Measurements from ENCODE around the gene PML. TPM values are rescaled to one million over a fixed set of nuclear protein-coding genes. Genes with fewer than 3 reads are reported as not detected.

PML gene
- total RNA-seq, 1 experiment from 2014 or later: 24.6 TPM

DNA sequence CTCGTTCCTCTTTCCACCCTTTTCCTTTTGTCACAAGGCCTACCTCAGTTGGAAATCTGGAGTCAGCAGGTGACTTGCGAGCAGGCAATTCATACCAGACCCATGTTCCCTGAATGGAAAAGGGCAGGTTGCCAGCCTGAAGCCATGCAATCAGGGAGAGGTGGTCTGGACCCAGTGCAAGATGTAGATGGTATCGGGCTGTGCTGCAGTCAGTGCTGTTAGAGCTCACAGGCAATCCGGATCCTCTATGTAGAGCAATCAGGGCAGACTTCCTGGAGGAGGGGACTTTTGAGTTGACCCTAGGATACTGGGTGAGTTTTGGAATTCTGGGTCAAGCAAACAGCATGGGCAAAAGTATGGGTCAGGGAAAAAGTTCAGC lies 49.4 kb upstream of the PML start:
- Histone ChIP-seq H3T11ph (ENCODE audit: low read length) (no peak overlapping the region), H2AK5ac (ENCODE audit: insufficient read length, low read length) (no peak overlapping the region), H2BK5ac (ENCODE audit: insufficient read length, low read length) (no peak overlapping the region), H3K18ac (ENCODE audit: insufficient read length, low read depth, low read length) (no peak overlapping the region), H3K79me1 (ENCODE audit: insufficient read depth, low read depth, low read length, poor library complexity, severe bottlenecking) (no peaks in the 10 kb centered on the region), H3K14ac (ENCODE audit: insufficient read depth, low read length) (no peak overlapping the region), H4K91ac (ENCODE audit: insufficient read length, low read depth, low read length) (no peak overlapping the region), H4K8ac (replicated peaks; ENCODE audit: insufficient read length, low read depth, low read length) (no peak overlapping the region), H3K56ac (ENCODE audit: insufficient read length, low read depth, low read length) (no peak overlapping the region), H3K79me2 (ENCODE audit: insufficient read depth, low read length) (no peaks in the 10 kb centered on the region), H2AFZ (ENCODE audit: low read length) (no peak overlapping the region), H2BK12ac (ENCODE audit: insufficient read length, low read depth, low read length) (no peak overlapping the region), H3K9ac (ENCODE audit: extremely low read depth, insufficient read length, low read length) (no peak overlapping the region), H2BK120ac (ENCODE audit: low read depth, low read length, poor library complexity, severe bottlenecking) (no peak overlapping the region), H3K4me1 (ENCODE audit: insufficient read depth, low read length) (no peaks in the 10 kb centered on the region), H2BK20ac (ENCODE audit: low read depth, low read length, poor library complexity, severe bottlenecking) (no peak overlapping the region), H3K27ac (ENCODE audit: insufficient read length, low read depth, low read length) (no peak overlapping the region), H3K9me3 (ENCODE audit: control insufficient read depth, low read depth, low read length) (no peaks in the 10 kb centered on the region), H2BK15ac (ENCODE audit: low read depth, low read length) (no peak overlapping the region), H3K4me2 (ENCODE audit: insufficient read depth, insufficient read length, low read length) (no peak overlapping the region), H3K4ac (ENCODE audit: low read depth, low read length) (no peak overlapping the region), H4K20me1 (ENCODE audit: control insufficient read depth, insufficient read depth, insufficient read length) (no peaks in the 10 kb centered on the region), H4K5ac (ENCODE audit: insufficient read length, low read depth, low read length) (no peak overlapping the region), H3K23me2 (ENCODE audit: insufficient read length, low read depth, low read length, poor library complexity, severe bottlenecking) (no peaks in the 10 kb centered on the region), H3K27me3 (ENCODE audit: insufficient read depth, low read length) (no peaks in the 10 kb centered on the region), H3K23ac (ENCODE audit: insufficient read length, low read depth, low read length) (no peak overlapping the region)
- Mint-ChIP-seq H3K36me3 (ENCODE audit: insufficient read depth in 1 of 3, low read depth in 3 of 3) (no peaks in the 10 kb centered on the region; a peak in 1 of 7 replicates), H3K4me1 (peaks cover 2% of the 10 kb centered on the region in 2 experiments; a peak in 2 of 4 replicates), H3K27me3 (ENCODE audit: low read depth) (peaks cover 9% of the 10 kb centered on the region), H3K4me3 (no peak overlapping the region), H3K27ac (no peak overlapping the region; a peak in 1 of 7 replicates), H3K9me3 (no peaks in the 10 kb centered on the region)
- DNase-seq: no peak
- TF ChIP-seq, protein P1, sequence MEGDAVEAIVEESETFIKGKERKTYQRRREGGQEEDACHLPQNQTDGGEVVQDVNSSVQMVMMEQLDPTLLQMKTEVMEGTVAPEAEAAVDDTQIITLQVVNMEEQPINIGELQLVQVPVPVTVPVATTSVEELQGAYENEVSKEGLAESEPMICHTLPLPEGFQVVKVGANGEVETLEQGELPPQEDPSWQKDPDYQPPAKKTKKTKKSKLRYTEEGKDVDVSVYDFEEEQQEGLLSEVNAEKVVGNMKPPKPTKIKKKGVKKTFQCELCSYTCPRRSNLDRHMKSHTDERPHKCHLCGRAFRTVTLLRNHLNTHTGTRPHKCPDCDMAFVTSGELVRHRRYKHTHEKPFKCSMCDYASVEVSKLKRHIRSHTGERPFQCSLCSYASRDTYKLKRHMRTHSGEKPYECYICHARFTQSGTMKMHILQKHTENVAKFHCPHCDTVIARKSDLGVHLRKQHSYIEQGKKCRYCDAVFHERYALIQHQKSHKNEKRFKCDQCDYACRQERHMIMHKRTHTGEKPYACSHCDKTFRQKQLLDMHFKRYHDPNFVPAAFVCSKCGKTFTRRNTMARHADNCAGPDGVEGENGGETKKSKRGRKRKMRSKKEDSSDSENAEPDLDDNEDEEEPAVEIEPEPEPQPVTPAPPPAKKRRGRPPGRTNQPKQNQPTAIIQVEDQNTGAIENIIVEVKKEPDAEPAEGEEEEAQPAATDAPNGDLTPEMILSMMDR (conservative IDR thresholded peaks at IDR 0.05): no peak
- WGBS (ENCODE audit: extremely low coverage, insufficient read length, low lambda C conversion rate): no CpG with 5 or more reads among the region's 4 CpGs

All from H9 (cell line).